Rectal smooth muscle tissue (tissue), 1 donor: Measurements from ENCODE around the gene AXL.
"Not testable (repeated sequence)": the region's sequence is repeated elsewhere in the genome, so short reads cannot be mapped to it uniquely, and the experiment has no call there.

Source experiments
- H3K27ac ChIP-seq: one replicate; pipeline ENCODE4 v1.7.0; 2013; ENCODE audit warnings: low read depth, low read length, inconsistent platforms
- H3K27me3 ChIP-seq: one replicate; pipeline ENCODE4 v1.7.0; 2013; ENCODE audit warnings: low read length; ENCODE audit not compliant: control insufficient read depth, insufficient read depth
- H3K36me3 ChIP-seq: one replicate; pipeline ENCODE4 v1.7.0; 2013; ENCODE audit warnings: low read length; ENCODE audit not compliant: control insufficient read depth, insufficient read depth
- H3K4me1 ChIP-seq: one replicate; pipeline ENCODE4 v1.7.0; 2013; ENCODE audit warnings: low read length; ENCODE audit not compliant: control insufficient read depth, insufficient read depth
- H3K4me3 ChIP-seq: one replicate; pipeline ENCODE4 v1.7.0; 2013; ENCODE audit warnings: low read length
- H3K9ac ChIP-seq: one replicate; pipeline ENCODE4 v1.7.0; 2013; ENCODE audit warnings: low read length

The AXL gene

GRCh38 chr19:41274802-41275201 lies 55.8 kb downstream of the AXL start:
- no peak overlapping the region for H3K27ac ChIP-seq
- H3K9ac ChIP-seq: no peak overlapping the region
- H3K4me3 ChIP-seq: no peak overlapping the region
- peaks cover 73% of the 10 kb centered on the region for H3K36me3 ChIP-seq
- H3K27me3 ChIP-seq: no peaks in the 10 kb centered on the region
- H3K4me1 ChIP-seq: no peaks in the 10 kb centered on the region

- Histone ChIP-seq H3K27ac (no peak overlapping the region), H3K4me1 (no peaks in the 10 kb centered on the region), H3K4me3 (no peak overlapping the region), H3K27me3 (no peaks in the 10 kb centered on the region), H3K9ac (no peak overlapping the region), H3K36me3 (peaks cover 77% of the 10 kb centered on the region)
Measured at GRCh38 chr19:41276231-41276630, 57.2 kb downstream of the AXL start.

- Histone ChIP-seq H3K4me3 (no peak overlapping the region), H3K36me3 (peaks cover 62% of the 10 kb centered on the region), H3K9ac (no peak overlapping the region)
Measured at GRCh38 chr19:41278478-41278877, 59.5 kb downstream of the AXL start.

GRCh38 chr19:41288673-41289530 lies 69.9 kb downstream of the AXL start:
- H3K9ac ChIP-seq: no peak overlapping the region
- H3K4me1 ChIP-seq: no peaks in the 10 kb centered on the region
- no peak overlapping the region for H3K4me3 ChIP-seq
- peaks cover 60% of the 10 kb centered on the region for H3K36me3 ChIP-seq
- H3K27me3 ChIP-seq: no peaks in the 10 kb centered on the region
- H3K27ac ChIP-seq: no peak overlapping the region

More at GRCh38 chr19:41278478-41278877, 59.5 kb downstream of the AXL start:
- Histone ChIP-seq H3K4me1 (no peaks in the 10 kb centered on the region), H3K27ac (no peak overlapping the region), H3K27me3 (no peaks in the 10 kb centered on the region)

GRCh38 chr19:41289814-41290213 lies 70.8 kb downstream of the AXL start:
- H3K4me3 ChIP-seq, H3K4me1 ChIP-seq, H3K9ac ChIP-seq, H3K27ac ChIP-seq, H3K27me3 ChIP-seq: not testable (repeated sequence)
- peaks cover 62% of the 10 kb centered on the region for H3K36me3 ChIP-seq

- no peak overlapping the region for H3K4me3 ChIP-seq
- H3K27me3 ChIP-seq: no peaks in the 10 kb centered on the region
- H3K4me1 ChIP-seq: peaks cover 25% of the 10 kb centered on the region
- H3K36me3 ChIP-seq: peaks cover 54% of the 10 kb centered on the region
- H3K9ac ChIP-seq: no peak overlapping the region
- H3K27ac ChIP-seq: no peak overlapping the region
Measured at GRCh38 chr19:41294393-41294792, 75.4 kb downstream of the AXL start.

- Histone ChIP-seq H3K27me3 (no peaks in the 10 kb centered on the region), H3K36me3 (peaks cover 51% of the 10 kb centered on the region), H3K27ac (no peak overlapping the region), H3K4me3 (no peak overlapping the region), H3K4me1 (peaks cover 36% of the 10 kb centered on the region), H3K9ac (no peak overlapping the region)
Measured at GRCh38 chr19:41295499-41295898, 76.5 kb downstream of the AXL start.

- H3K4me3 ChIP-seq: no peak overlapping the region
- H3K27me3 ChIP-seq: no peaks in the 10 kb centered on the region
- no peak overlapping the region for H3K9ac ChIP-seq
- H3K27ac ChIP-seq: no peak overlapping the region
- peaks cover 48% of the 10 kb centered on the region for H3K36me3 ChIP-seq
- H3K4me1 ChIP-seq: peaks cover 36% of the 10 kb centered on the region
Measured at GRCh38 chr19:41296433-41296871, 77.4 kb downstream of the AXL start.

GRCh38 chr19:41297628-41298347 lies 78.8 kb downstream of the AXL start:
- Histone ChIP-seq H3K36me3 (peaks cover 39% of the 10 kb centered on the region), H3K4me3 (no peak overlapping the region), H3K27me3 (no peaks in the 10 kb centered on the region), H3K4me1 (peaks cover 36% of the 10 kb centered on the region), H3K27ac (peak overlapping the region; percentile 70), H3K9ac (no peak overlapping the region)

- H3K4me3 ChIP-seq: no peak overlapping the region
- H3K4me1 ChIP-seq: peaks cover 36% of the 10 kb centered on the region
- no peak overlapping the region for H3K9ac ChIP-seq
- peak overlapping the region; percentile 83 for H3K27ac ChIP-seq
- no peaks in the 10 kb centered on the region for H3K27me3 ChIP-seq
- H3K36me3 ChIP-seq: peaks cover 41% of the 10 kb centered on the region
Measured at GRCh38 chr19:41298348-41298964, 79.4 kb downstream of the AXL start.

GRCh38 chr19:41299046-41299754 lies 80.2 kb downstream of the AXL start:
- Histone ChIP-seq H3K27ac (peak overlapping the region; percentile 83), H3K27me3 (no peaks in the 10 kb centered on the region), H3K4me3 (no peak overlapping the region), H3K36me3 (peaks cover 41% of the 10 kb centered on the region), H3K4me1 (peaks cover 36% of the 10 kb centered on the region), H3K9ac (no peak overlapping the region)

- no peak overlapping the region for H3K4me3 ChIP-seq
- no peaks in the 10 kb centered on the region for H3K27me3 ChIP-seq
- H3K4me1 ChIP-seq: peaks cover 36% of the 10 kb centered on the region
- H3K27ac ChIP-seq: peak overlapping the region; percentile 83
- H3K9ac ChIP-seq: no peak overlapping the region
- H3K36me3 ChIP-seq: peaks cover 41% of the 10 kb centered on the region
Measured at GRCh38 chr19:41299755-41300089, 80.7 kb downstream of the AXL start.
